Gastrocnemius medialis (tissue), 4 donors: ENCODE data around the gene PRRG3.

Experiments
- CTCF ChIP-seq, 5 experiments: fragments of 450-650 bp in 3 of 5; fragments of 200-600 bp in 2 of 5; sonication (generic) in 2 of 5; IDR thresholded peaks in 4 of 5; conservative IDR thresholded peaks in 1 of 5; 1 replicate in 4 of 5; 2 replicates in 1 of 5; pipeline ENCODE4 v1.5.1; 2016 to 2019; ENCODE audit warnings: antibody characterized with exemption in 5 of 5, mild to moderate bottlenecking in 3 of 5, moderate library complexity in 3 of 5
- POLR2A ChIP-seq, 2 donors: fragments of 450-650 bp; IDR thresholded peaks; one replicate each; pipeline ENCODE4 v1.6.1; 2017; ENCODE audit warnings: antibody characterized with exemption in 2 of 2, mild to moderate bottlenecking in 2 of 2, moderate library complexity in 2 of 2

DNA sequence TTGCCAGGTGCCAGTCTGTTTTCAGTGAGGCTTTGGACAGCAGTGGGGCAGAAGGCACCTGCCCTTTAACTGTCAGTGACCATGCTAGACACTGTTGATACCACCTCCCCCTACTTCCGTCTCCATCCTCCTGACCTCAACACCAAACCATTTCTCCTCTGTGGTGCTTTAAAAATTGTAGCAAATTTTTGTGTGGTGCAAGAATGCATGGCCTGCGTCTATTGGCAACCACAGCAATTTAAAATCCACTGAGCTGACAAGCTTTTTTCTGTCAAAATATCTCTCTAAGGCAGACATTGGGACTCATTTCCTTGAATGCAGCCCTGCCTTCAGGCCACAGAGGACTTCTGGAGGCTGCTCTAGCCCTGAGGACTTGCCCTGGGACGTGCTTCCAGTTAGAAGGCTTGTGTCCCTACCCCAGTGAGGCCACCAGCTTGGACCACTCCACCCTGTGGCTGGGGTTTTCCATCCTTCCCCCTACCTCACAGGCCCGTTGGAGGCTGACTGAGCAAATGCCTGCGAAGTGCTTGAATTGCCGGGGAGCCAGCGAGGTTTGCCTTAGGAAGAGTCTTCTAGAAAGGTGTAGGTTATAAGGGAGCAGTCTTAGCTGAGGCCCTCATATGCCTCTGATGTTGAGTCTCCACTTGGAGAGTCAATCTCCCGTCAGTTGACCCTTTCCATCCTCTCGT is 6.9 kb downstream of the PRRG3 start:
- TF ChIP-seq POLR2A (IDR thresholded peaks at IDR 0.05) (no peak), CTCF (IDR thresholded peaks at IDR 0.05 in 4 of 5, conservative IDR thresholded peaks at IDR 0.05 in 1 of 5) (no peak)
